IPS-NIHi7 (cell line): ENCODE data around the gene KRTAP1-3.
"Not testable (repeated sequence)": the region's sequence is repeated elsewhere in the genome, so short reads cannot be mapped to it uniquely, and the experiment has no call there.

Experiments
- DNase-seq: peaks from one replicate; pipeline ENCODE4 v3.0.0; 2012; ENCODE audit warnings: mixed read lengths; ENCODE audit errors: extremely low spot score

Gene KRTAP1-3

GRCh38 chr17:41034346-41034935 is at the start of gene KRTAP1-3:
Gene KRTAP1-3 (minus strand): TSS chr17:41034874. CDS start chr17:41034821, 53 bp downstream.
- not testable (repeated sequence) for DNase-seq

DNA sequence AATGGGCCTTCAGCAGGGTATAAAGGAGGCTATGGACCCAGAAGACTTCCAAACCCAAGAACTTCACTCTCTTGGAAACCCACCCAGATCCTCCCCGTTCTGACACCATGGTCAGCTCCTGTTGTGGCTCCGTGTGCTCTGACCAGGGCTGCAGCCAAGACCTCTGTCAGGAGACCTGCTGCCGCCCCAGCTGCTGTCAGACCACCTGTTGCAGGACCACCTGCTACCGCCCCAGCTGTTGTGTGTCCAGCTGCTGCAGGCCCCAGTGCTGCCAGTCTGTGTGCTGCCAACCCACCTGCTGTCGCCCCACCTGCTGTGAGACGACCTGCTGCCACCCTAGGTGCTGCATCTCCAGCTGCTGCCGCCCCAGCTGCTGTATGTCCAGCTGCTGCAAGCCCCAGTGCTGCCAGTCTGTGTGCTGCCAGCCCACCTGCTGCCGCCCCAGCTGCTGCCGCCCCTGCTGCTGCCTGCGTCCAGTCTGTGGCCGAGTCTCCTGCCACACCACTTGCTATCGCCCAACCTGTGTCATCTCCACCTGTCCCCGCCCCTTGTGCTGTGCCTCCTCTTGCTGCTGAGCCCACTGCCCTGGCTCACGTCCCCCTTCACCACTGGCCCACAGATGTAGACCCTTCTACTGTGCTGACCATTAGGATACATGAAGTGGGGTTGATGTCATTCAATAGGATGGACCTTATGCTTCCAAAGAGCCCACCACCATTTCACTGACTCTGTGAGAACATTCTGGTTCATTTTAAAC is 49.6 kb upstream of the KRTAP1-3 start, which contains the start of gene KRTAP4-7:
Gene KRTAP4-7, plus strand, starts transcription at position 51 of the 757 bp plus-strand sequence. Its CDS starts 57 bp downstream, at position 108.
- not testable (repeated sequence) for DNase-seq

- not testable (repeated sequence) for DNase-seq
Observed at GRCh38 chr17:41083427-41083826, 48.8 kb upstream of the KRTAP1-3 start.

- DNase-seq, result no peak
Observed at GRCh38 chr17:41082626-41083025, 48.0 kb upstream of the KRTAP1-3 start.

DNA sequence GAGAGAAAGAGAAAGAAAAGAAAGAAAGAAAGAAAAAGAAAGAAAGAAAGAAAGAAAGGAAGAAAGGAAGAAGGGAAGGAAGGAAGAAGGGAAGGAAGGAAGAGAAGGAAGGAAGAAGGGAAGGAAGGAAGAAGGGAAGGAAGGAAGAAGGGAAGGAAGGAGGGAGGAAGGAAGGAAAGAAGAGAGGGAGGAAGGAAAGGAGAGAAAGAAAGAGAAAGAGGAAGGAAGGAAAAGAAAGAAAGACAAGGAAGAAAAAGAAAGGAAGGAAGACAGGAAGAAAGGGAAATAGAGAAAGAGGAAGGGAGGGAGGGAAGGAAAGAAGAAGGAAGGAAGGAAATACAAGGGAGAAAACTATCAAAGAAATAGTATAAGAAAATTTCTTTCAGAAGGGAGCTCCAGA is 42.1 kb upstream of the KRTAP1-3 start:
- DNase-seq, result no peak

DNA sequence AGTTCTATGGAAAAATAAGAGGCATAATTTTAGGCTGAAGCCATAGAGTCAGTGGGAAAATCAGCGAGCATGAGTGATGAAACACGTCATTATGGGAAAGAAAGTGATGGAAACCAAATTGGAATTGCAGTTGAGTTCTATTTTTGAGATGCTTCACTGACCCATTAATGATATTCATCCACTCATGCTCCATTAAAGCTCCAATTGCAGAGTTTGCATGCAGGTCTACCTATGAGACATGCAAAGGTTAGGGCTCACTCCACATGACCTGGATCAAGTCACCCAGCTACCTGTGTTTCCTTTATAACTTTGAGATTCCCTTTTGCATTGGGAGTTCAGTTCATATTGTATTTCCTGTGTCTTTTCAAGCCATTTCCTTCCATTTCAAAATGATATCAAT is 39.0 kb upstream of the KRTAP1-3 start:
- DNase-seq, result no peak

GRCh38 chr17:41071606-41072360 is 37.1 kb upstream of the KRTAP1-3 start:
- DNase-seq, result no peak

DNA sequence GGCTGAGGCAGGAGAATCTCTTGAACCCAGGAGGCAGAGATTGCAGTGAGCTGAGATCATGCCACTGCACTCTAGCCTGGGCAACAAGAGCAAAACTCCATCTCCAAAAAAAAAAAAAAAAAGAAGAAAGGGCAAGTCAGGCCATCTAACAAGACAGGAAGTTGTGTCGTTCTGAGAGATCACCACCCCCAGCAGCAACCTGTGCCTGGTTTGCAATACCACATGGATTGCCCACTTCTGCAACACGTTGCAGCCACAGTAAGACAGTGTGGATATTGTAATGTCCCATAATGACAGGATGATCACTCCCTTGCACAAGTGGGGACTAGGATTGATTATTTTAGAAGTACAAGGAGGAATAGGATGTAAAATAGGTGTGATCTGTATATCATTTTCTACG is 34.4 kb upstream of the KRTAP1-3 start:
- no peak for DNase-seq

DNA sequence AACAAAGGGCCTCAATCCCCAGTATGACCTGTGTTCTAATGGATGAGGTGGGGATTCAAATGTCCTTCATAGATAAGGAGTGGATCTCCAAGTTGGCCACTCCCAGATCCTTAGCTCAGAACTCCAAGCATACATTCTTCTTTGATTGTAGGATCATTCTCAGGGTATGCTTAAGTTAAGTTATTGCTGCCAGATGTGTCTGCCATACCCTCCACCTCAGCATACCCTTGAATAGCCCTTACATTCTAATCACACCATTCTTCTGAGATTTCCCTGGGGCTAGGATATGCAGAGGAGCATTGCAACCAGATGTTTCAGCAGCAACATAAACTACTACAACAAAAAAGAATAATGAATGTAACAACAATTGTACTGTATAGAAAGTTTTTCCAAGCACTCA is 32.6 kb upstream of the KRTAP1-3 start:
- DNase-seq, result no peak

- no peak for DNase-seq
Observed at GRCh38 chr17:41065829-41066624, 31.4 kb upstream of the KRTAP1-3 start, which contains the start of gene KRTAP2-4. Gene KRTAP2-4 (minus strand): TSS chr17:41065879. CDS start chr17:41065845, 34 bp downstream.

GRCh38 chr17:41065016-41065689 is 30.5 kb upstream of the KRTAP1-3 start:
- not testable (repeated sequence) for DNase-seq

DNA sequence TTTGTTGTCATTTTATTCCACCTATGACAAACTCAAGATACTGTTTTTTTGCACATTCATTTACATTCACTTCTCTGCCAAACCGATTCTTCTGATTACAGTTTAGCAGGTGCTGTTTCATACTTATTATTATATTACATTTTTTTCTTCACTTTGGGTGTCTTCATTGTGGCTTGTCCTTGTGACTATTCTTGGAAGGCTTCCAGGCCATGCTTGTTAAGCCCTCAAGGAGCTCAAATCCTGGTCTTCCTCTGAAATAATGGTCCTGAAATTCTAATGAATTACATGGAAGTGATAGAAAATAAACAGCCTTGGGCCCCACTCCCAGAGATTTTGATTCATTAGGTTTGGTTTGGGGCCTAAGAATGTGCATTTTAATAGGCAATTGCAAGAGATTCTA is 29.6 kb upstream of the KRTAP1-3 start:
- DNase-seq, result no peak

DNA sequence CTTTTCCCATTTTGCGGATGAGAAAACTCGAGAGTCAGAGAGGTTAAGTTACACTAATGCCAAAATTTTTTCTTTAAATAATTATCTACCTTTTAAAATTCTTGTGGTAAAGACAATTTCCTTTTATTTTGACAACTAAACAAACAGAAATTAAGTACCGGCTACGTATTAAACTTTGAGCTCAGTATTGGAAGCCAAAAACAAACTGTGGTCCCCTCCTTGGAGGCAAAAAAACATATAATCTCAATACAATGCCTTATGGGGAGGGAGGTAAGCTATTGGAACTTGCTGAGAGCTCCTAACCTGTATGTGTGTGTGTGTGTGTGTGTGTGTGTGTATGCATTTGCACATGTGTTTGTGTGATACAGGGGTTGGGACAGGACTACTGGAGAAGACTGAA is 28.8 kb upstream of the KRTAP1-3 start:
- DNase-seq, result no peak

DNA sequence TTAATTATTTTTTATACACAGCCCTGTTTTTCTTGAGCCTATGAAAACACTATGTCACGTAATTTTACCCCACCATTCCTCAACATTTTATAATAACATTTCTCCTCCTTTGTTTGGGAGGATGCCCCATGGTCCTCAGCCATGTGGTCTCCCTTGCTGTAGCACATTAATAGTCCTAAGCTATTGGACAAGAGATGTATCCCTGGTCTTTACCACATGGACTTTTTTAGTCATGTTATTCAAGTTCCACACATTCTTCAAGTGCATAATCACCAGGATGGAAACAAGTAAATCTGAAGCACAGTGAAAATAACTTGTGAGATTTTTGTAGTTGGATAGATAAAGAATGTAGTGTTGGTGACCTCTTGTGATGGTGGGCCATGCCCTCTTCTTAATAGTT is 27.3 kb upstream of the KRTAP1-3 start:
- DNase-seq, result no peak

DNA sequence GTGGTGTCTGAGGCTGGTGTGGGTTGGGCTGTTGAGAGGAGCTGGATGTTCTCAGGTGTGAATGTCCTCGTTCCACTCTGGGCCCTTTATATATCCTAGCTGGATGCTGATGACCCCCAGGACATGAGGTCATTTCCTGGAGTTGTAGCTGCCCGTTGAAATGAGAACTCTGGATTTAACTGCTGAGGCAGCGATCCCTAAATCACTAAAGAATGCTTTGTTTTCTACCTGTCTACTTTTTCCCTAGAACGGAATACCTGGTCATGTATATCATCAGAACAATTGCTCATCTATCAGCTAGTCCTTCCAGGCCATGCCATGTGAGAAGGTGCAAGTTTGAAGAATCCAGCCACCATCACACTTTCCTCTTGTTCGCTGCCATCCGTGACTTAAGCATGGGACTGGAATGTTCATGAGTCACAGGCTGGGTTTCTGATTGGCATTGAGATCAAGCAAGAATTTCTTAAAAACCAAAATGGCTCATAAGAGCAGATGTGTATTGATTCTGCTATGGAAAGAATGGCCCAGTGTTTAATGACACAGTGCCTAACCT is 25.5 kb upstream of the KRTAP1-3 start, which contains the start of gene KRTAP2-3:
Gene KRTAP2-3, minus strand, starts transcription at position 63 of the 553 bp plus-strand sequence. CDS start 64 bp downstream, outside the sequence.
- no peak for DNase-seq

DNA sequence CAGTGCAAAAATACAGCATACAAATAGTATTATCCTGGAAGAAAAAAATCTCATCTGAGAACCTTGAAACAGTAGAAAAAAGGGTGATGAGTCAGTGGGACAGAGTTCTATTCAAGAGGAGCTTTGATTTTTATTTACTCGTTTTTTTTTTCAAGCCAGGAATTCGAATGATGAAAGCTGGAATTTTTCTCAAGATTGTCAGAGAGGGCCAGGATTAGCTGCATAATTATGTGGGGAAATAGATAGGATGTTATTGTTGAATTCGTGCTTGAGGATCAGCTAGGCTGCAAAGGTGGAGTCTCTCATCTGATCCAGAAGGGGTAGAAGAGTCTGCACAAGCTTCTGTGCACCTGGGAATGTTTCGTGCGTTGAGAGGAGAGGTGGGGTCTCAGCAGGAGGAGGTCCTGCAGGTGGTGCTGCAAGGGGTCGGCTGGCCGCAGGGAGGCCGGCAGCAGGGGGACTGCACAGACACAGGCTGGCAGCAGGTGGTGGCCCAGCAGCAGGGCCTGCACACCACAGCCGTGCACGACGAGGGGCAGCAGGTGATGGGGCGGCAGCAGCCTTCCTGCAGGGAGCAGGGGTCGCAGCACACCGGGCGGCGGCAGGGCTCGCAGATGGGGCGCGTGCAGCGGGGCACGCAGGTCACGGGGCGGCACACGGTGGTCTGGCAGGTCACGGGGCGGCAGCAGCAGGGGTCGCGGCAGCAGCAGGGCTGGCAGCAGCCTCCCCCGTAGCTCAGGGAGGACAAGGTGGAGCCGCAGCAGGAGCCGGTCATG is 24.8 kb upstream of the KRTAP1-3 start:
- DNase-seq, result not testable (repeated sequence)

DNA sequence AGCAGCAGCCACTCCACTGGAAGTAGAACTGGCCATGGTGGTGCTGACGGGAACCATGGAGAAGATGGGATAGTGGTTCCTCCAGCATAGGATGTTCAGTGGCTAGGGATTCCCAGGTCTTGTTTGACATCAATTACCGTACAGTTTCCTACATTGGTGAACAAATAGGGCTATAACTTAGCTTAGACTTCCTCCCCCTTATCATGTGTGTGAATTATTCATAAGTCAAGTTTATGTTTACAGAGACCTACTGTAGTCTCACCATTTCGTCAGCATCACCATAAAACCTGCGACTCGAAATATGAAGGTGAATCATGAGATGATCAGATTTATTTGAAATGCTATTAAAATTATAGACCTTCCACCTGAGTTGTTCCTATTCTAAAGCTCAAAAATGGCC is 24.1 kb upstream of the KRTAP1-3 start:
- no peak for DNase-seq

DNA sequence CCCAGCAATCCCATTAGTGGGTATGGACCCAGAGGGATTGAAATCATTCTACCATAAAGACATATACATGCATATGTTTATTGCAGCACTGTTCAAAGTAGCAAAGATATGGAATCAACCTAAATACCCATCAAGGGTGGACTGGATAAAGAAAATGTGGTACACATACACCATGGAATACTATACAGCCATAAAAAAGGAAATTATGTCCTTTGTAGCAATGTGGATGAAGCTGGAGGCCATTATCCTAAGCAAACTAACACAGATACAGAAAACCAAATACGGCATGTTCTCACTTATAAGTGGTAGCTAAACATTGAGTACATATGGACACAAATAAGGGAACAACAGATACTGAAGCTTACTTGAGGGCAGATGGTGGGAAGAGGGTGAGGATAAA is 22.9 kb upstream of the KRTAP1-3 start:
- DNase-seq, result no peak

GRCh38 chr17:41055130-41055529 is 20.5 kb upstream of the KRTAP1-3 start, which contains the start of gene KRTAP2-2:
Gene KRTAP2-2 (minus strand): TSS chr17:41055230. CDS start chr17:41055211, 19 bp downstream.
- DNase-seq, result not testable (repeated sequence)

DNA sequence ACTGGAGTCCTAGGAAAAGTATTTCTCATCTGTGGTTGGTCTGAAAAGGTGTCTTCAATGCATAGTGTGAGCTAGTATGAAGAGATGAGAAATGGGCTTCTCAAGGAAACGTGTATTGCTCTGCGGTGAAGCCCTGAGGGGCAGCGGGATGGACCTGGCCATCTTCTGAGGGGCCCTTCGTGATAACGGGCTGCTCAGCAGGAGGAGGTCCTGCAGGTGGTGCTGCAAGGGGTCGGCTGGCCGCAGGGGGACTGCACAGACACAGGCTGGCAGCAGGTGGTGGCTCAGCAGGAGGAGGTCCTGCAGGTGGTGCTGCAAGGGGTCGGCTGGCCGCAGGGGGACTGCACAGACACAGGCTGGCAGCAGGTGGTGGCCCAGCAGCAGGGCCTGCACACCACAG is 19.9 kb upstream of the KRTAP1-3 start:
- DNase-seq, result not testable (repeated sequence)
